Uterus (tissue), 2 donors: ENCODE measurements around the gene MTHFD2L.

Experiments used
- POLR2A ChIP-seq, 2 donors: fragments of 450-650 bp; IDR thresholded peaks; one replicate each; pipeline ENCODE4 v1.6.1; 2016; ENCODE audit warnings: antibody characterized with exemption in 2 of 2, mild to moderate bottlenecking in 1 of 2, moderate library complexity in 1 of 2
- TF ChIP-seq, protein P1 (sequence below), 4 experiments: fragments of 200-600 bp in 2 of 4; fragments of 450-650 bp in 2 of 4; sonication (generic) in 2 of 4; IDR thresholded peaks; one replicate each; pipeline ENCODE4 v1.5.1; 2016 to 2019; ENCODE audit warnings: antibody characterized with exemption in 4 of 4, mild to moderate bottlenecking in 2 of 4, moderate library complexity in 1 of 4

DNA sequence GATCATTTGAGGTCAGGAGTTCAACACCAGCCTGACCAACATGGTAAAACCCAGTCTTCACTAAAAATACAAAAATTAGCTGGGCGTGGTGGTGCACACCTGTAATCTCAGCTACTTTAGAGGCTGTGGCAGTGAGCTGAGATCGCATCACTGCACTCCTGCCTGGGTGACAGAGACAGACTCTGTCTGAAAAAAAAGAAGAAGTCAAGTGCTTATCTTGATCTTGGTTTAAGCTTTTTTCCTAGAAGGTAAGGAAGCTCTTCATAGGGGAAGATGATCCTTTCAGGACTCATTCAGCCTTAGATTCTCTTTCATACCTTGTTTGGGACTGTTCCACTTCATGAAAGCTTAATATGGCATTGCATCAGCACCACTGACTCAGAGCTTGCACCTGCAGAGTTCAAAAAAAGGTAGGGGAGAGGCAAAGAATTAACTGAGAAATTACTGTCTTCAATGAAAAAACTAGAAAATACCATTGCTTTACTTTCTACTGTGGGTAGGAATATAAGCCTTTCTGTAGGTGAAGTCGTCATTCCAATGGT, 79.6 kb downstream of the MTHFD2L start:
- TF ChIP-seq, protein P1, sequence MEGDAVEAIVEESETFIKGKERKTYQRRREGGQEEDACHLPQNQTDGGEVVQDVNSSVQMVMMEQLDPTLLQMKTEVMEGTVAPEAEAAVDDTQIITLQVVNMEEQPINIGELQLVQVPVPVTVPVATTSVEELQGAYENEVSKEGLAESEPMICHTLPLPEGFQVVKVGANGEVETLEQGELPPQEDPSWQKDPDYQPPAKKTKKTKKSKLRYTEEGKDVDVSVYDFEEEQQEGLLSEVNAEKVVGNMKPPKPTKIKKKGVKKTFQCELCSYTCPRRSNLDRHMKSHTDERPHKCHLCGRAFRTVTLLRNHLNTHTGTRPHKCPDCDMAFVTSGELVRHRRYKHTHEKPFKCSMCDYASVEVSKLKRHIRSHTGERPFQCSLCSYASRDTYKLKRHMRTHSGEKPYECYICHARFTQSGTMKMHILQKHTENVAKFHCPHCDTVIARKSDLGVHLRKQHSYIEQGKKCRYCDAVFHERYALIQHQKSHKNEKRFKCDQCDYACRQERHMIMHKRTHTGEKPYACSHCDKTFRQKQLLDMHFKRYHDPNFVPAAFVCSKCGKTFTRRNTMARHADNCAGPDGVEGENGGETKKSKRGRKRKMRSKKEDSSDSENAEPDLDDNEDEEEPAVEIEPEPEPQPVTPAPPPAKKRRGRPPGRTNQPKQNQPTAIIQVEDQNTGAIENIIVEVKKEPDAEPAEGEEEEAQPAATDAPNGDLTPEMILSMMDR (IDR thresholded peaks at IDR 0.05), result no peak
- no peak for TF ChIP-seq POLR2A (IDR thresholded peaks at IDR 0.05)
